ENCODE data around the gene RAB22A. TPM values are rescaled to one million over a fixed set of nuclear protein-coding genes. Genes with fewer than 3 reads are reported as not detected.

The RAB22A gene
- total and polyA plus RNA-seq, 2 donors (not counting 3 experiments of a cell fraction or from before 2014, with no cell fraction given), result 8.6 to 16.3 TPM

GRCh38 chr20:58405504-58406291 lies 96.2 kb downstream of the RAB22A start:
- TF ChIP-seq EZH2 (IDR thresholded peaks at IDR 0.05; ENCODE audit: borderline replicate concordance, low read depth, low read length, severe bottlenecking) (no peak), FOS (IDR thresholded peaks at IDR 0.05; ENCODE audit: borderline replicate concordance, insufficient read depth, low read length) (no peak), MYC (IDR thresholded peaks at IDR 0.05; ENCODE audit: low read depth, low read length) (no peak)
- TF ChIP-seq, protein P1, sequence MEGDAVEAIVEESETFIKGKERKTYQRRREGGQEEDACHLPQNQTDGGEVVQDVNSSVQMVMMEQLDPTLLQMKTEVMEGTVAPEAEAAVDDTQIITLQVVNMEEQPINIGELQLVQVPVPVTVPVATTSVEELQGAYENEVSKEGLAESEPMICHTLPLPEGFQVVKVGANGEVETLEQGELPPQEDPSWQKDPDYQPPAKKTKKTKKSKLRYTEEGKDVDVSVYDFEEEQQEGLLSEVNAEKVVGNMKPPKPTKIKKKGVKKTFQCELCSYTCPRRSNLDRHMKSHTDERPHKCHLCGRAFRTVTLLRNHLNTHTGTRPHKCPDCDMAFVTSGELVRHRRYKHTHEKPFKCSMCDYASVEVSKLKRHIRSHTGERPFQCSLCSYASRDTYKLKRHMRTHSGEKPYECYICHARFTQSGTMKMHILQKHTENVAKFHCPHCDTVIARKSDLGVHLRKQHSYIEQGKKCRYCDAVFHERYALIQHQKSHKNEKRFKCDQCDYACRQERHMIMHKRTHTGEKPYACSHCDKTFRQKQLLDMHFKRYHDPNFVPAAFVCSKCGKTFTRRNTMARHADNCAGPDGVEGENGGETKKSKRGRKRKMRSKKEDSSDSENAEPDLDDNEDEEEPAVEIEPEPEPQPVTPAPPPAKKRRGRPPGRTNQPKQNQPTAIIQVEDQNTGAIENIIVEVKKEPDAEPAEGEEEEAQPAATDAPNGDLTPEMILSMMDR (IDR thresholded peaks at IDR 0.05; ENCODE audit: extremely low read depth in 1 of 2, insufficient read depth in 1 of 2, low read depth in 1 of 2, low read length in 2 of 2), result no peak
- H3K4me1 ChIP-seq (ENCODE audit: control insufficient read depth, extremely low read depth, insufficient read depth, low read length), result peaks cover 32% of the 10 kb centered on the region
- H3K79me2 ChIP-seq (ENCODE audit: control insufficient read depth, insufficient read depth, low read length), result peaks cover 95% of the 10 kb centered on the region
- FAIRE-seq (no peak), DNase-seq (ENCODE audit: low read depth, low spot score) (no peak)
- no peaks in the 10 kb centered on the region for H3K9me1 ChIP-seq (replicated peaks; ENCODE audit: control insufficient read depth, extremely low read depth, insufficient read depth, low read length)
- H3K9me3 ChIP-seq (replicated peaks; ENCODE audit: control insufficient read depth, insufficient read depth, low read length), result no peaks in the 10 kb centered on the region
- no TSS peak for BruUV-seq (replicated peaks)
- intact Hi-C loops (cut with micrococcal nuclease) (loop anchor here (2.0 to 10.0 kb wide), 2 partner anchors 17 to 1011 kb away; partner anchors contain the start of genes RBM38 and VAPB), dilution Hi-C loops (cut with MboI; ENCODE audit: extremely low pct_ligation_motif_present, low sequenced_read_pairs) (no loop called here)
- H3K9ac ChIP-seq (replicated peaks; ENCODE audit: extremely low read depth, insufficient read depth, low read length), result no peak overlapping the region
- H3K36me3 ChIP-seq (ENCODE audit: control insufficient read depth in 2 of 2, extremely low read depth in 1 of 2, insufficient read depth in 2 of 2, low read length in 2 of 2), result no peaks in the 10 kb centered on the region
- no peak overlapping the region for H3K27ac ChIP-seq (ENCODE audit: insufficient read depth, low read depth, low read length)
- H4K20me1 ChIP-seq (replicated peaks; ENCODE audit: control insufficient read depth, extremely low read depth, insufficient read depth, low read length), result peaks cover 8% of the 10 kb centered on the region
- no peak overlapping the region for H2AFZ ChIP-seq (ENCODE audit: low read depth, low read length)
- no peak overlapping the region for H3K4me2 ChIP-seq (ENCODE audit: insufficient read depth, low read length)
- POLR2A ChIA-PET, result no interaction called here
- H3K4me3 ChIP-seq (replicated peaks in 1 of 3; ENCODE audit: insufficient read depth in 1 of 3, low read depth in 1 of 3, low read length in 3 of 3), result no peak overlapping the region
- no peaks in the 10 kb centered on the region for H3K27me3 ChIP-seq (ENCODE audit: control insufficient read depth in 2 of 2, insufficient read depth in 2 of 2, low read length in 2 of 2)
- CTCF ChIA-PET, result interaction anchor here (0.7 to 1.0 kb wide), 4 partner anchors 13 to 160 kb away, joined by 3 read pairs; partner anchors contain the start of gene VAPB
